ENCODE data around the gene CFAP45. TPM values are rescaled to one million over a fixed set of nuclear protein-coding genes. Genes with fewer than 3 reads are reported as not detected.

Gene CFAP45, protein sequence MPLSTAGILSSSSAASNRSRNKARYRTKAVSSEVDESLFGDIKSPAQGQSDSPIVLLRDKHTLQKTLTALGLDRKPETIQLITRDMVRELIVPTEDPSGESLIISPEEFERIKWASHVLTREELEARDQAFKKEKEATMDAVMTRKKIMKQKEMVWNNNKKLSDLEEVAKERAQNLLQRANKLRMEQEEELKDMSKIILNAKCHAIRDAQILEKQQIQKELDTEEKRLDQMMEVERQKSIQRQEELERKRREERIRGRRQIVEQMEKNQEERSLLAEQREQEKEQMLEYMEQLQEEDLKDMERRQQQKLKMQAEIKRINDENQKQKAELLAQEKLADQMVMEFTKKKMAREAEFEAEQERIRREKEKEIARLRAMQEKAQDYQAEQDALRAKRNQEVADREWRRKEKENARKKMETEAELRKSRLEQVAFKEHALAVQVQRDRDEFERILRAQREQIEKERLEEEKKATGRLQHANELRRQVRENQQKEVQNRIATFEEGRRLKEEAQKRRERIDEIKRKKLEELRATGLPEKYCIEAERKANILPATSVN
- polyA plus RNA-seq (2012; ENCODE audit: insufficient read length, low read depth), result not detected

- TF ChIP-seq TAF1 (IDR thresholded peaks at IDR 0.05; ENCODE audit: borderline replicate concordance, insufficient read depth, low read length) (no peak), POLR2AphosphoS5 (IDR thresholded peaks at IDR 0.05; ENCODE audit: low read depth, low read length) (no peak), FOXP2 (optimal IDR thresholded peaks at IDR 0.05; ENCODE audit: borderline replicate concordance, extremely low read depth, extremely low read length, insufficient read depth) (no peak), SIN3A (IDR thresholded peaks at IDR 0.05; ENCODE audit: borderline replicate concordance, insufficient read depth, low read length) (no peak)
- TF ChIP-seq, protein P1, sequence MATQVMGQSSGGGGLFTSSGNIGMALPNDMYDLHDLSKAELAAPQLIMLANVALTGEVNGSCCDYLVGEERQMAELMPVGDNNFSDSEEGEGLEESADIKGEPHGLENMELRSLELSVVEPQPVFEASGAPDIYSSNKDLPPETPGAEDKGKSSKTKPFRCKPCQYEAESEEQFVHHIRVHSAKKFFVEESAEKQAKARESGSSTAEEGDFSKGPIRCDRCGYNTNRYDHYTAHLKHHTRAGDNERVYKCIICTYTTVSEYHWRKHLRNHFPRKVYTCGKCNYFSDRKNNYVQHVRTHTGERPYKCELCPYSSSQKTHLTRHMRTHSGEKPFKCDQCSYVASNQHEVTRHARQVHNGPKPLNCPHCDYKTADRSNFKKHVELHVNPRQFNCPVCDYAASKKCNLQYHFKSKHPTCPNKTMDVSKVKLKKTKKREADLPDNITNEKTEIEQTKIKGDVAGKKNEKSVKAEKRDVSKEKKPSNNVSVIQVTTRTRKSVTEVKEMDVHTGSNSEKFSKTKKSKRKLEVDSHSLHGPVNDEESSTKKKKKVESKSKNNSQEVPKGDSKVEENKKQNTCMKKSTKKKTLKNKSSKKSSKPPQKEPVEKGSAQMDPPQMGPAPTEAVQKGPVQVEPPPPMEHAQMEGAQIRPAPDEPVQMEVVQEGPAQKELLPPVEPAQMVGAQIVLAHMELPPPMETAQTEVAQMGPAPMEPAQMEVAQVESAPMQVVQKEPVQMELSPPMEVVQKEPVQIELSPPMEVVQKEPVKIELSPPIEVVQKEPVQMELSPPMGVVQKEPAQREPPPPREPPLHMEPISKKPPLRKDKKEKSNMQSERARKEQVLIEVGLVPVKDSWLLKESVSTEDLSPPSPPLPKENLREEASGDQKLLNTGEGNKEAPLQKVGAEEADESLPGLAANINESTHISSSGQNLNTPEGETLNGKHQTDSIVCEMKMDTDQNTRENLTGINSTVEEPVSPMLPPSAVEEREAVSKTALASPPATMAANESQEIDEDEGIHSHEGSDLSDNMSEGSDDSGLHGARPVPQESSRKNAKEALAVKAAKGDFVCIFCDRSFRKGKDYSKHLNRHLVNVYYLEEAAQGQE (IDR thresholded peaks at IDR 0.05; ENCODE audit: insufficient read depth in 1 of 2, low read depth in 2 of 2, low read length in 2 of 2), result no peak
Observed at GRCh38 chr1:159900086-159900680, at the start of gene CFAP45. Gene CFAP45, minus strand, starts transcription at chr1:159900165. Its CDS starts 67 bp downstream, at chr1:159900098.

DNA sequence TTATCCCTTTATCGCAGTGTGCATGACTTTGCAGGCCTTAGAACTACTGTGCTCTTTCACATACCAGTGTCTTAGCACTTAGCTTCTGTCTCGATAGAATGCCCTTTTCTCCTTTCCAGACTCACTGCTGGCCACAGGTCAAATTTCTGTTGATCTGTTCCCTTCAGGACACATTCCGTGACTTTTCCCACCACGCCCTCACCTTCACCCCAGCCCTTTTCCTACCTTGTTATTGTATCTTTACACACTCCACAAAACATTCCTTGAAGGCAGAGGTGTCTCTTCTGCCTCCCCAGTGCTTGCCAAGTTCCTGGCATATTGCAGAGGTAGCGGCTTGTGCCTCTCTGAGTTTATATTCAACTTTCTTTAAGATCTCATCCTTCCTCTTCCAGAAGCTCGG lies 49.2 kb upstream of the CFAP45 start:
- no peak for TF ChIP-seq FOXP2 (optimal IDR thresholded peaks at IDR 0.05; ENCODE audit: borderline replicate concordance, extremely low read depth, extremely low read length, insufficient read depth)

- TF ChIP-seq POLR2AphosphoS5 (IDR thresholded peaks at IDR 0.05; ENCODE audit: low read depth, low read length), result no peak
- no peak for TF ChIP-seq FOXP2 (optimal IDR thresholded peaks at IDR 0.05; ENCODE audit: borderline replicate concordance, extremely low read depth, extremely low read length, insufficient read depth)
- TF ChIP-seq TAF1 (IDR thresholded peaks at IDR 0.05; ENCODE audit: borderline replicate concordance, insufficient read depth, low read length), result no peak
- no peak for TF ChIP-seq SIN3A (IDR thresholded peaks at IDR 0.05; ENCODE audit: borderline replicate concordance, insufficient read depth, low read length)
- TF ChIP-seq, protein P1 (IDR thresholded peaks at IDR 0.05; ENCODE audit: insufficient read depth in 1 of 2, low read depth in 2 of 2, low read length in 2 of 2), result no peak
Observed at GRCh38 chr1:159947942-159948341, 48.0 kb upstream of the CFAP45 start.

DNA sequence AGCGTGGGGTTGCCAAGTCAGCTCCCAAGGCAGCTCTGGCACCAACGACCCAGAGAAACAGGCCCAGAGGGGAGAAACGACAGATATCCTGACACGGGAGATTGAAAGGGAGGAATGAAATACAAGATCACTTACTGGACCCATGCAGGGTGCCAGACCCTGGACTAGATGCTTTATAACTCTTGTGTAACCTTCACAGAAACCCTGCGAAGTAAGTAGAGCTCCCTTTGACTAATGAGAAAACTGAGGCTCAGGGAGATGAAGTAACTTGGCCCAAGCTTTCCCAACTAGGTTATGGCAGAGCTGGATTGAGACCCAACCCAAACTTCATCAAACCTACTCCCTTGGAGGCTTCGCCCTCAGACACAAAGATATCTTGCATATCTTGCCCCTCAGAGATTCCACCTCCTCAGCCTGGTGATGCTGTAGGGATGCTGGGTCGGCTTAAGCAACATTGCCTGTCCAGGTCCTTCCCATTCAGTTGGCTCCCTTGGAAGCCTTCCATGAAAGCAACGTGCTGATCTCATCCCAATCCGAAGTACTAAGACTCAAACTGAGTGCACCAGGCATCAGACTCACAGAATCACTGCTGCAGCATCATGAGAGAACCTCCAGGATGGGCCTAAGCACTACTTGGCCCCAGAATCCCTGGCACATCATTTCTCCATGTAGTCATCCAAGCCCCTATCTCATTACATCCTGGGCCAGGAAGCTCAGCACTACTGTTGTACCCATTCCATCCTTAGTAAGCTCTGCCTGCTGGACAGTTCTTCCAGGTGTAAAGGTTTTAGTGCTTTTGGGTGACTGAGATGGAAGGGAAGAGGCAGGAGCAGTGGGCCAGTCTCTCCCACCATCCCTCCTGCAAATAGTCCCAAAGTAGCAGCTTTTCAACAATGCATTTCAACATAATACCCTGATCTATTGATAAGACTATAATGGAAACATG lies 46.5 kb upstream of the CFAP45 start:
- TF ChIP-seq TAF1 (IDR thresholded peaks at IDR 0.05; ENCODE audit: borderline replicate concordance, insufficient read depth, low read length), result no peak
- TF ChIP-seq POLR2AphosphoS5 (IDR thresholded peaks at IDR 0.05; ENCODE audit: low read depth, low read length), result no peak
- TF ChIP-seq SIN3A (IDR thresholded peaks at IDR 0.05; ENCODE audit: borderline replicate concordance, insufficient read depth, low read length), result no peak
- no peak for TF ChIP-seq FOXP2 (optimal IDR thresholded peaks at IDR 0.05; ENCODE audit: borderline replicate concordance, extremely low read depth, extremely low read length, insufficient read depth)
- TF ChIP-seq, protein P1 (IDR thresholded peaks at IDR 0.05; ENCODE audit: insufficient read depth in 1 of 2, low read depth in 2 of 2, low read length in 2 of 2), result no peak; a peak in 1 of 4 replicates
